Osteocyte (in vitro differentiated cells): ENCODE data around the gene AMBRA1. TPM values are rescaled to one million over a fixed set of nuclear protein-coding genes. Genes with fewer than 3 reads are reported as not detected.

ENCODE experiments used
- DNase-seq: peaks from one replicate; pipeline ENCODE4 v3.0.0; 2021; ENCODE audit warnings: mixed read lengths; ENCODE audit not compliant: unreplicated experiment; ENCODE audit errors: extremely low spot score
- H3K27ac Mint-ChIP-seq: one replicate; pipeline ENCODE4 v1.8.0; 2021; ENCODE audit warnings: mild to moderate bottlenecking, mixed read lengths; ENCODE audit not compliant: unreplicated experiment
- H3K27me3 Mint-ChIP-seq: one replicate; pipeline ENCODE4 v1.8.0; 2021; ENCODE audit warnings: mixed read lengths; ENCODE audit not compliant: unreplicated experiment
- H3K36me3 Mint-ChIP-seq: one replicate; pipeline ENCODE4 v1.8.0; 2021; ENCODE audit warnings: mixed read lengths; ENCODE audit not compliant: unreplicated experiment
- H3K4me1 Mint-ChIP-seq: one replicate; pipeline ENCODE4 v1.8.0; 2021; ENCODE audit warnings: mixed read lengths; ENCODE audit not compliant: unreplicated experiment
- H3K4me3 Mint-ChIP-seq: one replicate; pipeline ENCODE4 v1.8.0; 2021; ENCODE audit warnings: mild to moderate bottlenecking, moderate library complexity, mixed read lengths; ENCODE audit not compliant: unreplicated experiment
- H3K9me3 Mint-ChIP-seq: one replicate; pipeline ENCODE4 v1.8.0; 2021; ENCODE audit warnings: mixed read lengths; ENCODE audit not compliant: unreplicated experiment
- CTCF ChIP-seq: fragments of 200-600 bp; sonication (generic); IDR thresholded peaks from 2 replicates; pipeline ENCODE4 v1.5.0; 2021; ENCODE audit warnings: antibody characterized with exemption, mild to moderate bottlenecking, moderate library complexity
- total RNA-seq: library from RNA; stranded (reverse); gene quantifications from 2 replicates; pipeline ENCODE4 v1.2.1, GENCODE V29; 2021

The AMBRA1 gene
- total RNA-seq, 1 donor from 2014 or later = 32.1 TPM

- Mint-ChIP-seq H3K27me3 (no peaks in the 10 kb centered on the region), H3K27ac (no peak overlapping the region), H3K36me3 (no peaks in the 10 kb centered on the region), H3K4me3 (no peak overlapping the region), H3K4me1 (peaks cover 33% of the 10 kb centered on the region), H3K9me3 (no peaks in the 10 kb centered on the region)
- no peak for DNase-seq
- no peak for TF ChIP-seq CTCF
Observed at GRCh38 chr11:46615756-46616155, 21.9 kb upstream of the AMBRA1 start.

- H3K9me3 Mint-ChIP-seq = no peaks in the 10 kb centered on the region
- H3K4me1 Mint-ChIP-seq = peaks cover 16% of the 10 kb centered on the region
- no peaks in the 10 kb centered on the region for H3K36me3 Mint-ChIP-seq
- no peak for DNase-seq
- H3K27ac Mint-ChIP-seq = no peak overlapping the region
- no peaks in the 10 kb centered on the region for H3K27me3 Mint-ChIP-seq
- TF ChIP-seq CTCF = no peak
- H3K4me3 Mint-ChIP-seq = no peak overlapping the region
Observed at GRCh38 chr11:46612326-46612725, 18.5 kb upstream of the AMBRA1 start.

DNA sequence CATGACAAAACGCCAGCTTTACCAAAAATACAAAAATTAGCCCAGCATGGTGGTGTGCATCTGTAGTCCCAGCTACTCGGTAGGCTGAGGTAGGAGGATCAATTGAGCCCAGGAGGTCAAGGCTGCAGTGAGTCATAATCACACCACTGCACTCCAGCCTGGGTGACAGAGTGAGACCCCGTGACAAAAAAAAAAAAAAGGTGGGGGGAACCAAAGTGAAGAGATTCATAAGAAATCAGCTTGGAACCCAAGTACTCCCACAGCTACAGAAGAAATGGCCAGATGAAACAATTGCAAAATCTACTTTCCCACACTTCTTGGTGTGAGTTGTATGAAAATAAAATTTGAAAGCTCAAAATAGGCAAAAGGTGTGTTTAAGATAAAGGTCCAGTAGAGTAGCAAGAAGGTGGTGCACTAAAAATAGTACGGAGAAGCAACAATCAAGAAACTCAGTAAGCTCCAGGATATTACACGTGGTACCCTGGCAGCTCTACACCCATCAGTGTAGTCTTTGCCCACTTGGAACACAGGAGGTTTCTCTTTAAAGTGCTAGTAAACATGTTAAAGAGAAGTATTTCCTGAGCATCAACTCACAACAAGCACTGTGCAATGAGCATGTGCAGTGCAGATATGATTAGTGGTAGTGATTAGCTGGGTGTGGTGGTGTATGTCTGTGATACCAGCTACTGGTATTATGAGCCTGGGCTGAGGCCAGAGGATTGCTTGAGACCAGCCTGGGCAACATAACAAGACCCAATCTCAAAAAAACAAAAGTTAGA lies 17.9 kb upstream of the AMBRA1 start:
- no peak for TF ChIP-seq CTCF
- H3K27me3 Mint-ChIP-seq = no peaks in the 10 kb centered on the region
- no peaks in the 10 kb centered on the region for H3K9me3 Mint-ChIP-seq
- H3K36me3 Mint-ChIP-seq = no peaks in the 10 kb centered on the region
- peaks cover 16% of the 10 kb centered on the region for H3K4me1 Mint-ChIP-seq
- DNase-seq = no peak
- no peak overlapping the region for H3K4me3 Mint-ChIP-seq
- no peak overlapping the region for H3K27ac Mint-ChIP-seq

GRCh38 chr11:46609386-46609785 lies 15.6 kb upstream of the AMBRA1 start:
- H3K27me3 Mint-ChIP-seq = no peaks in the 10 kb centered on the region
- TF ChIP-seq CTCF = no peak
- no peaks in the 10 kb centered on the region for H3K9me3 Mint-ChIP-seq
- DNase-seq = no peak
- no peaks in the 10 kb centered on the region for H3K36me3 Mint-ChIP-seq
- peaks cover 4% of the 10 kb centered on the region for H3K4me1 Mint-ChIP-seq
- H3K4me3 Mint-ChIP-seq = no peak overlapping the region
- H3K27ac Mint-ChIP-seq = no peak overlapping the region

- Mint-ChIP-seq H3K27ac (no peak overlapping the region), H3K27me3 (no peaks in the 10 kb centered on the region), H3K4me3 (no peak overlapping the region), H3K9me3 (no peaks in the 10 kb centered on the region), H3K36me3 (peaks cover 3% of the 10 kb centered on the region), H3K4me1 (peaks cover 3% of the 10 kb centered on the region)
- DNase-seq = no peak
- no peak for TF ChIP-seq CTCF
Observed at GRCh38 chr11:46607516-46607915, 13.7 kb upstream of the AMBRA1 start.
